B cell (primary cell): ENCODE results near the gene LSG1.

Experiments
- CTCF ChIP-seq: fragments of 200-600 bp; IDR thresholded peaks from one replicate; pipeline ENCODE4 v1.8.0; 2022; ENCODE audit warnings: antibody characterized with exemption, mild to moderate bottlenecking
- EZH2 ChIP-seq: IDR thresholded peaks from 2 replicates; pipeline ENCODE4 v1.6.1; 2012; ENCODE audit warnings: borderline replicate concordance, low read depth, mild to moderate bottlenecking, moderate library complexity, low read length; ENCODE audit not compliant: insufficient read depth, poor library complexity, severe bottlenecking

GRCh38 chr3:194682694-194683310, 10.8 kb upstream of the LSG1 start:
- peak; percentile 90 for TF ChIP-seq CTCF
- no peak for TF ChIP-seq EZH2
